CD4-positive, alpha-beta memory T cell (primary cell): ENCODE data around the gene ABL1. TPM values are rescaled to one million over a fixed set of nuclear protein-coding genes. Genes with fewer than 3 reads are reported as not detected.

Experiments
- CTCF ChIA-PET: fragments of 350-600 bp; sonication (Branson Sonifier 250); formaldehyde crosslinking; loops from one replicate; lab custom pipeline; 2021; ENCODE audit warnings: inconsistent platforms; ENCODE audit not compliant: partially characterized antibody; lab: Charles Lee
- POLR2A ChIA-PET: fragments of 350-600 bp; sonication (Branson Sonifier 250); formaldehyde crosslinking; loops from one replicate; lab custom pipeline; 2021; ENCODE audit not compliant: partially characterized antibody; lab: Charles Lee
- DNase-seq, 5 donors: peaks; one replicate each; pipeline versions ENCODE4 v3.0.0 to v3.0.0-alpha.2; 2020 to 2022; ENCODE audit warnings: mixed read lengths in 1 of 5
- H3K27ac ChIP-seq: one replicate; pipeline ENCODE4 v1.7.0; 2013; ENCODE audit warnings: low read depth, low read length
- H3K27me3 ChIP-seq: 2 replicates; pipeline ENCODE4 v1.7.0; 2013; ENCODE audit warnings: mild to moderate bottlenecking, low read length, moderate library complexity; ENCODE audit not compliant: insufficient read depth
- H3K36me3 ChIP-seq: 2 replicates; pipeline ENCODE4 v1.7.0; 2013; ENCODE audit warnings: mild to moderate bottlenecking, low read length, moderate library complexity; ENCODE audit not compliant: insufficient read depth
- H3K4me1 ChIP-seq: 2 replicates; pipeline ENCODE4 v1.7.0; 2013; ENCODE audit warnings: mild to moderate bottlenecking, low read length, moderate library complexity; ENCODE audit not compliant: insufficient read depth
- H3K4me3 ChIP-seq, 2 donors: one replicate each; pipeline ENCODE4 v1.7.0; 2013; ENCODE audit warnings: low read length in 2 of 2, mild to moderate bottlenecking in 1 of 2
- H3K9me3 ChIP-seq, 2 donors: one replicate each; pipeline ENCODE4 v1.7.0; 2013; ENCODE audit warnings: low read length in 2 of 2, control low read depth in 1 of 2; ENCODE audit not compliant: control insufficient read depth in 1 of 2
- H3K27ac Mint-ChIP-seq, 7 donors: one replicate each; pipeline ENCODE4 v1.8.0; 2020 to 2021; ENCODE audit warnings: mixed read lengths in 7 of 7, mild to moderate bottlenecking in 6 of 7, inconsistent platforms in 3 of 7, moderate library complexity in 3 of 7
- H3K27me3 Mint-ChIP-seq, 2 donors: one replicate each; pipeline ENCODE4 v1.8.0; 2020 to 2021; ENCODE audit warnings: mixed read lengths in 2 of 2
- H3K36me3 Mint-ChIP-seq, 2 donors: one replicate each; pipeline ENCODE4 v1.8.0; 2020 to 2021; ENCODE audit warnings: mixed read lengths in 2 of 2, inconsistent platforms in 1 of 2, mild to moderate bottlenecking in 1 of 2
- H3K4me1 Mint-ChIP-seq, 4 donors: one replicate each; pipeline ENCODE4 v1.8.0; 2020 to 2021; ENCODE audit warnings: mixed read lengths in 4 of 4, mild to moderate bottlenecking in 1 of 4
- H3K4me3 Mint-ChIP-seq, 8 donors: one replicate each; pipeline ENCODE4 v1.8.0; 2020 to 2021; ENCODE audit warnings: mixed read lengths in 8 of 8, mild to moderate bottlenecking in 7 of 8, moderate library complexity in 6 of 8, inconsistent platforms in 3 of 8
- H3K9me3 Mint-ChIP-seq, 8 donors: one replicate each; pipeline ENCODE4 v1.8.0; 2020 to 2021; ENCODE audit warnings: mixed read lengths in 8 of 8, mild to moderate bottlenecking in 5 of 8, inconsistent platforms in 3 of 8, moderate library complexity in 1 of 8
- intact Hi-C: fragments of 100-400 bp; cut with micrococcal nuclease; formaldehyde crosslinking; loops from one replicate; pipeline ENCODE4 v1.15.1; 2023
- polyA plus RNA-seq, 2 donors: library from polyadenylated mRNA; unstranded; fragments of 300-500 nt; fragmentation: Illumina TruSeq; gene quantifications; one replicate each; pipeline ENCODE4 v1.2.3, GENCODE V29; 2021
- total RNA-seq, 2 experiments: library from RNA; stranded (reverse); gene quantifications; one replicate each; pipeline ENCODE4 v1.2.3, GENCODE V29; 2021

Gene ABL1
- total RNA-seq (10 to 100 TPM; 31.6 to 34.4 TPM), polyA plus RNA-seq (10 to 100 TPM in 1 of 2 donors, 1 to 10 TPM in 1; 3.2 to 14.4 TPM)

DNA sequence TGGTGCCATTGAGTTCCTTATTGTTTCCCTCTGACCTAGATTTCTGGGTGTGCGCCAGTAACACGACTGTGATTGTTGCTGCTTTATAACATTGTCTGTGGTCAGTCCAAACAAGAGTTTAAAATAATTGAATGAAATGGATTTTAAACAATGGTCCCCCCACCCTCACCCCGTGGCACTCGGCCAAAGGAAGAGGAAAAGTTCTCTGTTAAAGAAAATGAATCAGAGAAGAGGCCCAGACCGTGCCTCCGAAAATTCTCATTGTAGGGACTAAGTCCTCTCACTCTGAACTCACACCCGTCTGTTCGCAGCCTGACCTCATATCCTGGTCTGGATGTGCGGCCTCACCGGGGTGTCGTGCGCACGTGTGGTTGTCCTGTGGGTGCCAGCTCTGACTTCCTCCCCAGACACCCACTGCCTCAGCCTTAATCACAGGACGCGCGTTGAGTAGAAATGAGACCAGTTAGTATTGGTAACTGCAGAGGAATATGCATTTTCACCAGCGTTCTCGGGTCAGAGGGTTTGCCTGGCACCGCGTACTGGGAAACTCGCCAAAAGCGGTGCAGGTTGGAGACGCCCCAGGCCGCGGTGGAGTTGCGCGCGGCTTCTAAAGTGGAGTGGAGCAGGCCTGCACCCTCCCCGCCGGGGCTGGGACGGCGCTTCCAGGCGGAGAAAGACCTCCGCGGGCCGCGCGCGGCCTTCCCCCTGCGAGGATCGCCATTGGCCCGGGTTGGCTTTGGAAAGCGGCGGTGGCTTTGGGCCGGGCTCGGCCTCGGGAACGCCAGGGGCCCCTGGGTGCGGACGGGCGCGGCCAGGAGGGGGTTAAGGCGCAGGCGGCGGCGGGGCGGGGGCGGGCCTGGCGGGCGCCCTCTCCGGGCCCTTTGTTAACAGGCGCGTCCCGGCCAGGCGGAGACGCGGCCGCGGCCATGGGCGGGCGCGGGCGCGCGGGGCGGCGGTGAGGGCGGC is at the start of gene ABL1:
ABL1 (plus strand) TSS at position 884 of the 966 bp plus-strand sequence. CDS start 193 bp downstream, outside the sequence.
- Mint-ChIP-seq H3K27me3 (no peaks in the 10 kb centered on the region), H3K4me3 (peak within 1 kb of the TSS; percentile 88 to 99 (median 96)), H3K36me3 (peaks cover 0 to 5% of the 10 kb centered on the region in 2 donors), H3K9me3 (peaks cover 0 to 2% (median 0%) of the 10 kb centered on the region in 8 donors), H3K27ac (peak within 1 kb of the TSS; percentile 87 to 96 (median 94)), H3K4me1 (peaks cover 34 to 50% (median 42%) of the 10 kb centered on the region in 4 donors)
- Histone ChIP-seq H3K27me3 (no peaks in the 10 kb centered on the region), H3K4me1 (peaks cover 15% of the 10 kb centered on the region), H3K9me3 (no peaks in the 10 kb centered on the region), H3K36me3 (no peaks in the 10 kb centered on the region), H3K4me3 (peak within 1 kb of the TSS in 1 of 2 donors; percentile 42), H3K27ac (no peak within 1 kb of the TSS)
- POLR2A ChIA-PET: interaction anchor here (0.7 to 1.4 kb wide), 2 partner anchors 20 to 141 kb away, joined by 3 read pairs; partner anchors contain the start of gene EXOSC2
- CTCF ChIA-PET: no interaction called here
- intact Hi-C loops: no loop called here
- peak; percentile 62 to 84 (median 66) for DNase-seq

DNA sequence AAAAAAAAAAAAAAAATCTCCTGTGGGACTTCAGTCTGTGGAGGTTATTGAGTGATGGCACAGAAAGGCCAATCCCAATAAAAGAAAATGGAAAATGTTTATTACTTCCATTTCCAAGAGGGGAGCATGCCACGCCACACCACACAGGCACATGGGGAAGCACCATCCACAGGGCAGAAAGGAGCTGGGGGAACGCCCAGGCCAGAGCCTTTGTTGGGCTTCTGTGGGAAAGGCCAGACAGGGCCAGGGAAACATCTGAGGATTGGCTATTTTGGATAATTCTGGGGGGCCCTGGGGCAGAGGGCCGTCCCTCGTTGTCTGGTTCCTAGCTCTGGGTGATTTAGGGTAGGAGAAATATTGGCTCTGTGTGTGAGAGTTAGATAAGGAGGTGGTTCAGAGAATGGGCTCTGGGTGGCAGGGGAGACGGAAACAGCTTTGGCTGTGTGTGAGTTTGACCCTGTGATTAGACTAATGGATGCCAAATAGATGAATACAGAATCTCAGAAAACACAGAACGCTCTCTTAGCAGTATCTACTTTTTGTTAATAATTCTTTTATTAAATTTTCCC is 49.0 kb upstream of the ABL1 start:
- no peak overlapping the region for H3K27ac ChIP-seq
- Mint-ChIP-seq H3K4me3 (no peak overlapping the region), H3K27ac (no peak overlapping the region), H3K27me3 (no peaks in the 10 kb centered on the region), H3K9me3 (peaks cover 0 to 25% (median 14%) of the 10 kb centered on the region in 8 donors), H3K36me3 (peaks cover 3 to 43% of the 10 kb centered on the region in 2 donors), H3K4me1 (peaks cover 4 to 14% (median 5%) of the 10 kb centered on the region in 4 donors)
- ChIA-PET CTCF (interaction anchor here (0.6 kb wide), 1 partner anchor 80 kb away, joined by 3 read pairs; no protein-coding TSS in a partner anchor), POLR2A (no interaction called here)
- H3K27me3 ChIP-seq: no peaks in the 10 kb centered on the region
- peaks cover 0 to 6% of the 10 kb centered on the region in 2 donors for H3K9me3 ChIP-seq
- H3K36me3 ChIP-seq: no peaks in the 10 kb centered on the region
- H3K4me1 ChIP-seq: no peaks in the 10 kb centered on the region
- intact Hi-C loops: no loop called here
- H3K4me3 ChIP-seq: no peak overlapping the region
- no peak for DNase-seq

DNA sequence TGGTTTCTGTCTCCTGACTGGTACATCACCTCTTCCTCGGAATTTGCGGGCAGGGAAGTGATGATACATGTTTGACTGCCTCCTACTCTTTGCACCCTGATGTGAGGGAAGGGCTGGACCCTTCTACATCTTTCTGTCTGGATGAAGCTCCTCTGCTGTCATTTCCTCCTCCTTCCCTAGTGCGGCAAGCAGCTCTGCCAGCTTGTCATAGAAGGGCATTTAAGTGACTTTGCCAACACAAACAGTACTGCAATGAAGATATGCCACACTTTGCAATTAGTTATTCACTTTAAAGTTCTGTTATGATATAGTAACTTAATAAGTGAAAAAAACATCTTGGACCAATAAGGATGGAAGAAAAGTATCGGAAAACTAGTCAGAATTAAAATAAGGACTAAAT is 48.5 kb upstream of the ABL1 start:
- Mint-ChIP-seq H3K4me3 (no peak overlapping the region), H3K4me1 (peaks cover 4 to 15% (median 6%) of the 10 kb centered on the region in 4 donors), H3K9me3 (peaks cover 0 to 25% (median 14%) of the 10 kb centered on the region in 8 donors), H3K27ac (peak overlapping the region in 1 of 7 donors; percentile 30), H3K36me3 (peaks cover 3 to 42% of the 10 kb centered on the region in 2 donors), H3K27me3 (no peaks in the 10 kb centered on the region)
- Histone ChIP-seq H3K4me3 (no peak overlapping the region), H3K4me1 (no peaks in the 10 kb centered on the region), H3K9me3 (peaks cover 0 to 6% of the 10 kb centered on the region in 2 donors), H3K27ac (no peak overlapping the region), H3K36me3 (no peaks in the 10 kb centered on the region), H3K27me3 (no peaks in the 10 kb centered on the region)
- no peak for DNase-seq
- intact Hi-C loops: no loop called here
- ChIA-PET CTCF (no interaction called here), POLR2A (no interaction called here)

DNA sequence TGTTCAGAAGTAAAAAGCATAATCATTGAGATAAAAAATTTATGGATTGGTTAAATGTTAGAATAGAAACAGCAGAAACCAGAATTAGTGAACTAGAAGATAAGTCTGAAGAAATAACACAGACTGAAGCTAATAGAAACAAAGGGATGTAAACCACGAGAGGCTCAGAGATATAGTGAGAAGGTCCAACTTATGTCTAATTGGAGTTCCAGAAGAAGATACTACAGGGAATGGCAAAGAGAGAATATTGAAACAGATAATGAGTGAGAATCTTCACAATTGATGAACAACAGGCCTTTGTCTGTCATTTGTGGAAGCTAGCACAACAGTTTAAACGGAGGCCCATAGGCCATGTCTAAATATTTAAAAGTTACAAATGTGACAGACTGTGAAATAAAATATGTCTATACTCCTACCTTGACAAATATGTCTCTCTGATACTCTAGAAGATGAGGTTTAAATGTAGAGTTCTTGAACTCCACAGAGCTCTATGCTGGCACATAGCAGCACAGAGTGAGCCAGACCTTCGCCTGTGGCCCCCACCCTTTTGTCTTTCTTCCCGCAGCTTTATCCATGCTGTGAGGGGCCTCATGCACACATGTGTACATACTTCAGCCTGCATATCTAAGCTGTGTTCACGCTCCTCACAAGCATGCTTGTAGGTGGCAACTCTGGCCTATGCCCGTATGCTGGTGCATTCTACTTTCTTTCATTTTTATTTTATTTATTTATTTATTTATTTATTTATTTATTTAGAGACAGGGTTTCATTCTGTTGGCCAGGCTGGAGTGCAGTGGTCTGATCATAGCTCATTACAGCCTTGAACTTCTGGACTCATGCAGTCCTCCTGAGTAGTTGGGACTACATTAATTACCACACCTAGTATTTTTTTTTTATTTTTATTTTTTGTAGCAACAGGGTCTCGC is 45.0 kb upstream of the ABL1 start:
- no peak overlapping the region for H3K4me3 Mint-ChIP-seq
- H3K36me3 Mint-ChIP-seq: peaks cover 0 to 33% of the 10 kb centered on the region in 2 donors
- CTCF ChIA-PET: no interaction called here

DNA sequence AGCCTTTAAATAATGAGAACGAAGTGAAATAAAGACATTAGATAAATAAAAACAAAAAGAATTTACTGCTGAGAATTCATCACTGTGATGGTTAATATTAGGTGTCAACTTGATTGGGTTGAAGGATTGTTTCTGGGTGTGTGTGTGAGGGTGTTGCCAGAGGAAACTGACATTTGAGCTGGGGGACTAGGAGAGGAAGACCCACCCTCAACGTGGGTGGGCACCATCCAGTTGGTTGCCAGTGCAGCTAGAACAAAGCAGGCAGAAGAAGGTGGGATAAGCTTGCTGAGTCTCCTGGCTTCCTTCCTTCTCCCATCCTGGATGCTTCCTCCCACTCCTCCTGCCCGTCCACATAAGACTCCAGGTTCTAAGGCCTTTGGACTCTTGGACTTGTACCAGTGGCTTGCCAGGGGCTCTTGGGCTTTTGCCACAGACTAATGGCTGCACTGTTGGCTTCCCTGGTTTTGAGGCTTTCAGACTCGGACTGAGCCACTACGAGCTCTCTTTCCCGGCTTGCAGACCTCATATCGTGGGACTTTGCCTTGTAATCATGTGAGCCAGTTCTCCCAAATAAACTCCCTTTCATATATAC is 43.7 kb upstream of the ABL1 start:
- intact Hi-C loops: no loop called here
- POLR2A ChIA-PET: no interaction called here

More for the DNA sequence above, 45.0 kb upstream of the ABL1 start:
- peaks cover 0 to 25% (median 14%) of the 10 kb centered on the region in 8 donors for H3K9me3 Mint-ChIP-seq
- Histone ChIP-seq H3K9me3 (peaks cover 0 to 6% of the 10 kb centered on the region in 2 donors), H3K36me3 (no peaks in the 10 kb centered on the region), H3K4me1 (no peaks in the 10 kb centered on the region), H3K4me3 (no peak overlapping the region), H3K27me3 (no peaks in the 10 kb centered on the region), H3K27ac (no peak overlapping the region)
- POLR2A ChIA-PET: no interaction called here
- DNase-seq: no peak
- intact Hi-C loops: no loop called here
- H3K27ac Mint-ChIP-seq: peak overlapping the region in 1 of 7 donors; percentile 5
- H3K27me3 Mint-ChIP-seq: no peaks in the 10 kb centered on the region
- peaks cover 0 to 19% (median 8%) of the 10 kb centered on the region in 4 donors for H3K4me1 Mint-ChIP-seq

DNA sequence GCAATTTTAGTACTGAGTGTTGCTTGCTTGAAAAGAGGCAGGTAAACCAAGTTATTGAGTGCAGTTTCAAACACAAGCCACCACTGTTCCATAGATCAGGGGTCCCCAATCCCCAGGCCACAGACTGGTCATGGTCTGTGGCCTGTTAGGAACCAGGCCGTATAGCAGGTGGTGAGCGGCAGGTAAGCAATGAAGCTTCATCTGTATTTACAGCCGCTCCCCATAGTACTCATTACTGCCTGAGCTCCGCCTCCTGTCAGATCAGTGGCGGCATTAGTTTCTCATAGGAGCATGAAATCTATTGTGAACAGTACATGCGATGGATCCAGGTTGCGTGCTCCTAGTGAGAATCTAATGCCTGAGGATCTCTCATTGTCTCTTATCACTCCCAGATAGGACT is 41.5 kb upstream of the ABL1 start:
- Histone ChIP-seq H3K27ac (no peak overlapping the region), H3K27me3 (no peaks in the 10 kb centered on the region), H3K4me3 (no peak overlapping the region), H3K4me1 (no peaks in the 10 kb centered on the region), H3K36me3 (no peaks in the 10 kb centered on the region), H3K9me3 (peaks cover 0 to 6% of the 10 kb centered on the region in 2 donors)
- peaks cover 0 to 12% (median 6%) of the 10 kb centered on the region in 4 donors for H3K4me1 Mint-ChIP-seq
- intact Hi-C loops: no loop called here
- H3K4me3 Mint-ChIP-seq: no peak overlapping the region
- no peak for DNase-seq
- ChIA-PET CTCF (no interaction called here), POLR2A (no interaction called here)
- H3K36me3 Mint-ChIP-seq: peaks cover 0 to 15% of the 10 kb centered on the region in 2 donors
- no peaks in the 10 kb centered on the region for H3K27me3 Mint-ChIP-seq
- no peak overlapping the region for H3K27ac Mint-ChIP-seq
- peaks cover 0 to 19% (median 12%) of the 10 kb centered on the region in 8 donors for H3K9me3 Mint-ChIP-seq

More for the DNA sequence above, 43.7 kb upstream of the ABL1 start:
- H3K9me3 ChIP-seq: peaks cover 0 to 6% of the 10 kb centered on the region in 2 donors
- Mint-ChIP-seq H3K36me3 (peaks cover 0 to 32% of the 10 kb centered on the region in 2 donors), H3K9me3 (peaks cover 0 to 25% (median 15%) of the 10 kb centered on the region in 8 donors), H3K4me3 (no peak overlapping the region), H3K27me3 (no peaks in the 10 kb centered on the region), H3K27ac (peak overlapping the region in 1 of 7 donors; percentile 33), H3K4me1 (peaks cover 0 to 14% (median 8%) of the 10 kb centered on the region in 4 donors)
- H3K36me3 ChIP-seq: no peaks in the 10 kb centered on the region
- DNase-seq: no peak
- CTCF ChIA-PET: no interaction called here
- H3K4me1 ChIP-seq: no peaks in the 10 kb centered on the region
- no peak overlapping the region for H3K27ac ChIP-seq
- no peak overlapping the region for H3K4me3 ChIP-seq
- no peaks in the 10 kb centered on the region for H3K27me3 ChIP-seq
